ENCODE data around the gene KAT2A. TPM values are rescaled to one million over a fixed set of nuclear protein-coding genes. Genes with fewer than 3 reads are reported as not detected.

Gene KAT2A
- total and polyA plus RNA-seq, 11 donors: 6.9 to 33.0 (median 15.3) TPM

GRCh38 chr17:42166196-42166763 lies 45.1 kb upstream of the KAT2A start:
- DNase-seq: no peak
- TF ChIP-seq POLR2A (IDR thresholded peaks at IDR 0.05) (no peak), CTCF (IDR thresholded peaks at IDR 0.05) (no peak)
- H3K4me1 ChIP-seq: peaks cover 0 to 4% (median 0%) of the 10 kb centered on the region in 12 donors

GRCh38 chr17:42165751-42166150 lies 44.6 kb upstream of the KAT2A start:
- Histone ChIP-seq H3K36me3 (no peaks in the 10 kb centered on the region), H3K4me1 (peaks cover 0 to 6% (median 0%) of the 10 kb centered on the region in 12 donors), H3K27ac (no peak overlapping the region), H3K27me3 (no peaks in the 10 kb centered on the region), H3K4me3 (no peak overlapping the region), H3K9me3 (no peaks in the 10 kb centered on the region)
- DNase-seq (no peak), ATAC-seq (no peak)
- intact Hi-C loops (cut with DNase I): no loop called here
- 85 to 90% (median 86%) methylated on average over 6 of the region's 6 CpGs for WGBS, 4 donors
- no peak for TF ChIP-seq POLR2A (IDR thresholded peaks at IDR 0.05)
- no peak for TF ChIP-seq CTCF (IDR thresholded peaks at IDR 0.05)

More at GRCh38 chr17:42166196-42166763, 45.1 kb upstream of the KAT2A start:
- Histone ChIP-seq H3K27me3 (no peaks in the 10 kb centered on the region), H3K9me3 (no peaks in the 10 kb centered on the region), H3K36me3 (no peaks in the 10 kb centered on the region), H3K27ac (no peak overlapping the region), H3K4me3 (no peak overlapping the region)
- intact Hi-C loops (cut with DNase I): no loop called here
- WGBS, 4 donors: 89 to 92% (median 91%) methylated on average over 14 to 19 of the region's 19 CpGs
- no peak for ATAC-seq

GRCh38 chr17:42163696-42164407 lies 42.7 kb upstream of the KAT2A start:
- TF ChIP-seq POLR2A (IDR thresholded peaks at IDR 0.05): no peak
- no peak for TF ChIP-seq CTCF (IDR thresholded peaks at IDR 0.05)
- 63 to 70% (median 66%) methylated on average over 22 of the region's 22 CpGs for WGBS, 4 donors
- no peak overlapping the region for H3K4me3 ChIP-seq
- H3K27me3 ChIP-seq: no peaks in the 10 kb centered on the region
- no peaks in the 10 kb centered on the region for H3K36me3 ChIP-seq
- intact Hi-C loops (cut with DNase I): no loop called here
- H3K4me1 ChIP-seq: peaks cover 0 to 6% (median 0%) of the 10 kb centered on the region in 12 donors
- H3K27ac ChIP-seq: no peak overlapping the region
- ATAC-seq (no peak), DNase-seq (no peak)
- H3K9me3 ChIP-seq: no peaks in the 10 kb centered on the region

GRCh38 chr17:42163113-42163512 lies 41.9 kb upstream of the KAT2A start:
- H3K9me3 ChIP-seq: no peaks in the 10 kb centered on the region
- ATAC-seq (peak in 1 of 4 donors; percentile 26), DNase-seq (no peak)
- no peaks in the 10 kb centered on the region for H3K27me3 ChIP-seq
- intact Hi-C loops (cut with DNase I): no loop called here
- no peaks in the 10 kb centered on the region for H3K36me3 ChIP-seq
- peak in 9 of 12 donors; percentile 6 to 37 (median 27) for TF ChIP-seq CTCF (IDR thresholded peaks at IDR 0.05)
- TF ChIP-seq POLR2A (IDR thresholded peaks at IDR 0.05): no peak
- WGBS, 4 donors: 61 to 66% (median 63%) methylated on average over 8 of the region's 8 CpGs
- H3K4me3 ChIP-seq: no peak overlapping the region
- H3K4me1 ChIP-seq: peaks cover 0 to 6% (median 0%) of the 10 kb centered on the region in 12 donors
- no peak overlapping the region for H3K27ac ChIP-seq
